GM18499 (cell line): ENCODE data around the gene MED14.
"Not testable (repeated sequence)": the region's sequence is repeated elsewhere in the genome, so short reads cannot be mapped to it uniquely, and the experiment has no call there.

Source experiments
- ATAC-seq: cut with Tn5 transposase; IDR thresholded peaks from one replicate; pipeline ENCODE4 v1.9.1; 2021; ENCODE audit warnings: moderate number of reproducible peaks; ENCODE audit not compliant: insufficient read depth, unreplicated experiment

Gene MED14

DNA sequence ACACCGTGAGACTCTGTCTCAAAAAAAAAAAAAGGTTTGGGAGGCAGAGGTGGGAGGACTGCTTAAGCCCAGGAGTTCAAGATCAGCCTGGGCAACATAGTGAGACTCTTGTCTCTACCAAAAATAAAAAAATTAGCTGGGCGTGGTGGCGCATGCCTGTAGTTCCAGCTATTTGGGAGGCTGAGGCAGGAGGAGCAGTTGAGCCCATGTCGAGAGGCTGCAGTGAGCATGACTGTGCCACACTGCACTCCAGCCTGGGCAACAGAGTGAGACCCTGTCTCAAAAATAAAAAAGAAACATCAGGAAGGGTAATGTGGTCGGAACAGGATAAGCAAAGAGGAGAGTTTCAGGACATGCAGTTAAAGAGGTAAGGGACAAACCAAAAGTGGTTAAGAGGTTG lies 2.8 kb downstream of the MED14 start:
- not testable (repeated sequence) for ATAC-seq

DNA sequence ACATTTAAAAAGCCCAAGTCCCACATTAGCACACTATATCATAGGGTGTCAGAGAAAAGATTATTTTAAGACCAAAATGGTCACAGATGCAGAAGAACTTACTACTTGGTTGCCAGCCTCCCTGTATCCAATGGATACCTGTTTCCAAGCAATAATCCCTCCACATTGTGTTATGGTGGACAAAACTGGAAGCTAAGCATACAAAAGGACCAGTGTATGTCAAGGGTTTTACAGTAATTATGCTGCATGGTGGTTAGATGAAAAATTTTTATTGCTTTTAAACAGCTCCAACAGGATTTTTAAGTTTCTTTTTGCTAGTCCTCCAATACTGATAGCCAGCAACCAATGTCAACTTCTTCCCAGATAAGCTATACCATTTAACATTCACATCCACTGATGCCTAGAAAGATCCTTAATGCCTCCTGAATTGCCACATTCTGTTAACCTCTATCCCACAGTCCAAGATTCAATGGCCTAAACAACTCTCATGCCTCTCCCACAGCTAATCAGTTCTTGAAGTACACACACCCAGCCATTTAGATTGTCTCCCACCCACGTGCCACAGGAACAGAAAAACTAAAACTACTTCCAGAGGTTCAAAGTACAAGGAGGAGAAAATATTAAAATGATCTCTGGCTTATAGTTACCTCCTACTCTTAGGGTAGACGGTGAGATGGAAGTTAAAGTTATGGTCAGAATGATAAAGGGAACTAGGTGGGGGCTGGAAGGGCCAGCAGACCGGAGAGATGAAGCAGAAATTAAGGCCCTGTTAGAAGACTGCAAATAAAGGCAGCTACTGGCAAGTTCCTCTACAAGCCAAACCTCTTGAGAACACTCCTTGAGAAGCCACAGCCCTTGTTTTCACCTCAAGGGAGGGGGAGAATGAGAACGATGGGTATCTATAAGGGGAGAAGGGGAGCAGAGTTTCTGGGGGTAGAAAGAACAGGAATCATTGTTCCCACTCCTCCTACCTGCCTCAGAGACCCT lies 5.5 kb downstream of the MED14 start:
- ATAC-seq = no peak

DNA sequence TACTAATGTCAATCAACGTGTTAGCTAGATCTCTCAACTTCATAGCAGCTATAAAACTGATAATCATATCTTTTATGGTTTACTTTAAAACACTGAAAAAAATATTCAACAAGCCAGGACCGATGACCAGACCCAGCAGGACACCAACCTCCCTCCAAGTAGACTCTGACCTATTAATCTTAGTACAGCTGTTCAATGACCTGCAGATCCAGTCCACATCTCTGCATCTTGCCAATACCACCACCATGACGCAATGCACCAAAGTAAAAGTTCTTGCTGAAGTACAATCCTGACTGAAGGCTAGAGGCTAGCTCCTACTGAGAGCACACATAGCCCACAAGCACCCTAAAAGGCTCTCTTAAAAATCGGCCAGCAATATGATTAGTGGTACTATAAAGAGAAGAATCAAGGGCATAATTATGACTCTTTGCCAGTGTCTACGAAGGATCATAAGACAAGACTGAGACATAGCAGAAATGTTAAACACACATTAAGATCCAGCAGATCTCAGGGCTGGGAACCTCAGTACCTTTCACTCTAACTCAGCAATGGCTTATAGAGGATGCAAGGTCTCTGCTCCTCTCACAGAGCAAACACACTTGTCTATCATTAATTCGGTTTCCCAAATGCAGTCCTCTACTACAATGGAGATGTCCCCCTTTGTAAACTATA lies 7.6 kb downstream of the MED14 start:
- ATAC-seq = no peak

DNA sequence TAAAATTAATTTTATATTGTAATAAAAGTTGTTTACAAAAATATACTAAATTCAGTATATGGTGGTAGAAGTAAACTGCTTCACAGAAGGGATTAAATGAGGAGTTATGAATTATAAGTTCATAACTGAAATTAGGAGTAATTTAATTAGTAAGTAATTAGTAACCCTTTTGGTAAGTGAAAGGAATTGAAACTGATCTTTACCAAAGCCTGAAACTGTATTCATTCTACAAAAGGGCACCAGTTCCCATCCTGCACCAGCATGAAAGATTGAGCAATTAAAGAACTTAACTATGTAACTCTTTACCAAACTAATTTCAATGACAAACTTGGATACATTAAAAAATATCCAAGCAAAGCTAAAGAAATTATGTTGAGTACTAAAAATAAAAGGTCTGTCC lies 8.2 kb downstream of the MED14 start:
- no peak for ATAC-seq

DNA sequence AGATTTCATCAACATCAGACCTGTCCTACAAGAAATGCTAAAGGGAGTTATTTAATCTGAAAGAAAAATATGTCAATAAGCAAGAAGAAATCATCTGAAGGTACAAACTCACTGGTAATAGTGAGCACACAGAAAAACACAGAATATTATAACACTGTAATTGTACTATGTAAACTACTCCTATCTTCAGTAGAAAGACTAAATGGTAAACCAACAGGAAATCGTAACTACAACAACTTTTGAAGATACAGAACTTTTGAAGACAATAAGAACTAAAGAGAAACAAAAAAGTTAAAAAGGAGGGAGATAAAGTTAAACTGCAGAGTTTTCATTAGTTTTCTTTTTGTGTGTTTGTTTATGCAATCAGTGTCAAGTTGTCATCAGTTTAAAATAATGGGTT lies 12.4 kb downstream of the MED14 start:
- no peak for ATAC-seq

DNA sequence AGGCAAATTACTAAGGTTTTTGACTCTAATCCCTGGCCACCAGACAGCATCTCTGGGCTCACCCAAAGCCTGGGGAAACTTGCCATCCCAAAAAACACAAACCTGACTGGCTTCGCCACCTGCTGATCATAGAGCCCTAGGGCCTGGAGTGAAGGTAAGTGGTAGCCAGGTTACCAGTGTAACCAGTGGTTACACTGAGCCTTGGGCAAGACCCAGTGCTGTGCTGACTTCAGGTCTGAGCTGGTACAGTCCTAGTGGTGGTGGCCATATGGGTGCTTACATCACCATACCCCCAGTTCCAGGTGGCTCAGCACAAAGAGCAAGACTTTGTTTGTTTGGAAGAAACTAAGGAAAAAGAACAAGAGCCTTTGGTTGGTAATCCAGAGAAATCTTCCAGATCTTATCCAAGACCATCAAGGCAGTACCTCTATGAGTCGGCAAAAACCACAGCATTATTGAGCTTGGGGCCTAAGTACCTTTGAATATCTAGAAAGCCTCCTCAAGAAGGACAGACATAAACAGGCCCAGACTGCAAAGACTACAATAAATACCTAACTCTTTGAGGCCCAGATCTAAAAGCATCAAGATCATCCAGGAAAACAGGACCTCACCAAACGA lies 13.7 kb downstream of the MED14 start:
- ATAC-seq = no peak

DNA sequence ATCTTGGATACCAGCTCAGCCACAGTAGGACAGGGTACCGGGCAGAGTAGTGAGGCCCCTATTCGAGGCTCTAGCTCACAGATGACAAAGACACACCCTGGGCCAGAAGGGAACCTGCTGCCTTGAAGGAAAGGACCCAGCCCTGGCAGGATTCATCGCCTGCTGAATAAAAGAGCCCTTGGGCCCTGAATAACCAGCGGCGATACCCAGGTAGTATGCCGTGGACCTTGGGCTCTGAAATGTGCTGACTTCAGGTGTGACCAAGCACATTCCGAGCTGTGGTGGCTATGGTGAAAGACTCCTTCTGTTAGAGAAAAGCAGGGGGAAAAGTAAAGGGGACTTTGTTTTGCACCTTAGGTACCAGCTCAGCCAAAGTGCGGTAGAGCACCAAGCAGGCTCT lies 14.6 kb downstream of the MED14 start:
- ATAC-seq = no peak

DNA sequence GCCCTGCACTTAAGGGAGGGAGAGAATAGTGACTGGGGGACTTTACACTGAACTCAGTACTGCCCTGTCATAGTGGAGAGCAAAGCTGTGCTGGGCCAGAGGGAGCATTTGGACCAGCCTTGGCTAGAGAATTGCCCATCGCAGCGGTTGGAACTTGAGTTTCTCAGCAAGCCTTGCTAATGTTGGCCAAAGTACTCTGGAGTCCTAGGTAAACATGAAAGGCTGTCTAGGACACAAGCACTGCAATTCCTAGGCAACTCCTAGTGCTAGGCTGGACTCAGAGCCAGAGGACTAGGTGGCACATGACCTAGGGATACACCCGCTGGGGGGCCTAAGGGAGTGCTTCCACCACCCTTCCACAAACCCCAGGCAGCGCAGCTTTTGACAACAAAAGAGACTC lies 15.0 kb downstream of the MED14 start:
- ATAC-seq = no peak

DNA sequence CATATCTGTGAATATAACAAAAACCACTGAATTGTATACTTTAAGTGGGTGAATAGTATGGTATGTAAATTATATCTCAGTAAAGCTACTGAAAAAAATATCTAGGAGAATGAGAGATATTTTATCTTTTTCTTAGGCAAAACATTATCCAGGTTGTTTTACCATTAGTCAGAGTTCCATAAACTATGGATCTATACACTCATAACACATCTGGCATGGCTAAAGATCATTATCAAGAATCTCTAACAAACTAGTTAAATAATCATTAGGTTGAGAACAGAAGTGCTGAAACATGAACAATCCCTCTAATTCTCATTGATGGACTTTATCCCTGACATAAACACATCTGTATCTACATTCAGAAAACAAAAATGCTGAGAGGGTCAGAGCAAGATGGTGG lies 15.6 kb downstream of the MED14 start:
- no peak for ATAC-seq

DNA sequence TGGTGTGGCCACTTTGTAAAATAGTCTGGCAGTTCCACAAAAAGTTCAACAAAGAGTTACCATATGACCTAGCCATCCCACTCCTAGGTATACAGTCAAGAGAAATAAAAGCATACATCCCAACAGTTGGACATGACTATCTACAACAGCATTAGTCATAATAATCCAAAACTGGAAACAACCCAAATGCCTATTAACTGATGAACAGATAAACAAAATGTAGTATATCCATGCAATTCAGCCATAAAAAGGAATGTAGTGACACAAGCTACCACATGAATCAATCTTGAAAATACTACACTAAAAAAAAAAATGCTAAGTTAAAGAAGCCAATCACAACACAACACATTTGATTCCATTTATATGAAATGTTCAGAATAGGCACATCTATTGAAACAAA lies 16.1 kb downstream of the MED14 start:
- no peak for ATAC-seq

DNA sequence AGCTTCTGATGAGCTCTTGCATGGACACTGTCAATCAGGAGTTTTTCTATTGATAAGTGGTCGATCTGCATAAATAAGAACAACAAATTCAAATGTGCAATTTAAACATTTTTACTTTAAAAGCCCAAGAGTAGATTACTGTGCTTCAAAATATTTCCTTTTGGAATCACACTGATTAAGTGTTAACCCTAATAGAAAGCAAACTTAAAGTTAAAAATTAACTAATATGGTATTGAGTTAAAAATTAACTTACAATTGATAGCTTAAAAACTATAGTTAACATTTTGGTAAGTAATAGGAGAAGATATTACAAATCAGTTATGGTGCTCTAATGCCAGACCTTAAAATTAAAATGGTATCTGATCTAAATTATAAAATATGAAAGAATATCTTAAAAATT lies 25.9 kb downstream of the MED14 start:
- no peak for ATAC-seq

DNA sequence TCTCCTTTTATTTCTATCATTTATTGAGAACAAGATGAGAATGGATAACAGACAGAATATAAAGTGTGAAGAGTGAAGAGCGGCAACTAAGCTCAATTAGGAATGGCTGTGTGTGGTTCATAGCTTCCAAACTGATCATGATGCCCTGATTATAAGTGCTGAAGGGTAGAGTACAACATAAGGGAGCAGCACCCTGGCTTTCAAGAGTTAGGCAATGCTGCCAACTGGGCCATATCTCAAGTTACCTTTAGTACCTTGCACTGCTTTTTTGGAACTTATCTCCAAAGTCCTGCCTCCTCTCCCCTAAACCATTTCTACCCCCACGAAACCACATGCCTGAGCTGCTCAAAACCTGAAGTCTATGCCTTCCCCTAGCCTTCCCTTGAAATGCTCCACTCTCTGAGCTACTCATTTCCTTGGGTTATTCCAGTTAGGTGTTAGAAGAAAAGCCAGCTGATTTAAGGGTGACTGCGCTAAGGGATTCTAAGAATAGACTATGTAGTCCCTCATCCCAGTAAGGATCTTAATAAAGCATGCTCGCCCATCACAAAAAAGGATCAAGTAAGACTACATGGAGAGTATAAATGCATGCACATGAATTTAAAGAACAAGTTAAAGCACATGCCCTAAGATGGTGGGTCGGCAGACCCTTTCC lies 29.6 kb downstream of the MED14 start:
- no peak for ATAC-seq

DNA sequence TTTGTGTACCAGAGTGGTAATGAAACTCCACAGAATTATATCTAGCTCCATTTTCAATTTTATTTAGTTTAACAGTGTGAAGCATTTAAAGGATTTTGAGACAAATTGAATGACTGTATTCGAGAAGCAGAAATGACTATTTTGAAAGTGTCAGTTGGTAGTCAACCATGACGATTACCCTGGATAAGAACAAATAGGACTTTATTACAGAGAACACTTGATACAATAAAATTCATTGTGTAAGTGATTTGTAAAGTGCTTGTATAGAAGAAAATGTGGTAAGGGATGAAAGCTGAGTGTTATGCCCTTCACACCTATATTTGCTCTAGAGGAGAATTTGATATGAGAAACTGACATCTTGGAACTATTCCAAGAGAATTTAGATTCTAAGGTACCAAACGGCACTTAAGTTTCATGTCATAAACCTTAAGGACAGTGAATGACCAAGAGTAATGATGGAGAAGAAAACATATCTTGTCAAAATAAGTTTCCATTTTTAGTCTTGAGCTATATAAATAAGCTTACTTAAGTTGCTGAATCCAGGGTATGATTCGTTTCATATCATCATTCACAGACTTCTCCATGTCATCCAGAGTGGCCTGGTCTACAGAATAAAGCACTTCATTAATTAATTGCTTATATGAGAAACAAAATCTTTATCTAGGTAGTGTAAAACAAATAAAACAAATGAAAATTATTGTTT lies 34.6 kb downstream of the MED14 start:
- ATAC-seq = no peak

DNA sequence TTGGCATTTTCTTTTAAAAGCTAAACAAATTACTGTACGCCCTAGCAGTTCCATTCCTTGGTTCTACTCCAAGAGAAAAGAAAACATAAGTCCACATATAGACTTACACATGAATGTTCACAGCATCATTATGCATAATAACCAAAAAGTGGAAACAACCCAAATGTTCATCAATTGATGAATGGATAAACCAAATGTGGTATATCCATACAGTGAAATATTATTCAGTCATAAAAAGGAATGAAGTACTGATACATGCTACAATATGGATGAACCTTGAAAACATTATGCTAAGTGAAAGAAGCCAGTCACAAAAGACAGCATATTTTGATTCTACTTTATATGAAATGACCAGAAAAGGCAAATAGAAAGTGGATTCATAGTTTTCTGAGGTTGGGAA lies 36.5 kb downstream of the MED14 start:
- no peak for ATAC-seq

DNA sequence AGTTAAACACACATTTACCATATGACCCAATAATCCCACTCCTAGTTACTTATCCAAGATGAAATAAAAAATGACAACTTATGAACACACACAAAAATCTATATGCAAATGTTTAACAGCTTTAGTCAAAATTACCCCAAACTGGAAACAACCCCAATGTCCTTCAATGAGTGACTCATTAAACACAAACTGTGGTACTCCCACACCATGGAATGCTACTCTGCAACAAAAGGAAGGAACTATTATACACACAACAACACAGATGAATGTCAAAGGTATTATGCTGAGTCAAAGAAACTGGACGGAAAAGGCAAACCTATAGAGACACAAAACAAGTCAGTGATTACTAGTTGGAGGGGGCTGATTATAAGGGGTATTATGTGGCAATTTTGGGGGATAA lies 40.5 kb downstream of the MED14 start:
- no peak for ATAC-seq

DNA sequence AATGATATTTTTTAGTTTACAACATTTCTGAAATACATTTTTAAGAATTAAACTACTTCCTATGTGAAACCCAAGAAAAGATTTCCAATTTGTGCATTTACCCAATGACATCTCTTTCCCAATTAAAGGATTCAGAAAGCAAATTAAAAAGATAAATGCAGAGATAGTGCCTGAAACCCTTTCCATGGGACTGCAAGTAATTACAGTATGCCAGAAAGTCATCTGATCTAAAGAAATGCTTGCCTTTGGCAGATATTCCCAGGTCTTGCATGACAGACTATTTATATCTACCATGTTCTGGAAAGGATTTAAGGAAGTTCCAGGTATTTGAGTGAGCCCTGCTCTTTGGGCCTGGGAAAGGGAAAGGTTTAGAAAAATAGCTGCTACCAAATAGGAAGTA lies 46.4 kb downstream of the MED14 start:
- ATAC-seq = no peak

DNA sequence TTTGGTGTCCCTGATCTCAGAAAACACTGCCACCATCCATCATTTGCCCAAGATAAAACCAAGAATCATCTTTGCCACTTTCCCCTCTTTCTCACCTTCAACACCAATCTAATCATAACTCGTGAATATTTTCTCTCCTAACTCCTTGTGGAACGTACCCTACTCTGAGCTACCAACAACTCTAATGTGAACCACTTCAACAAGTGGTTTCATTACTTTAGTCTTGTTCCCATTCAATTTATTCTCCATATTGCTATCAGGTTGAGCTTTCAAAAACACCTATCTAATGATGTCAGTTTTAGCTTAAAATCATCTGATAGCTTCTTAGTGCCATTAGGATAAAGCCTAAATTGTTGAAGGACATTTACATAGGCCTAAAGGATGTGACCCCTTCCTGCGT lies 48.2 kb downstream of the MED14 start:
- ATAC-seq = no peak

DNA sequence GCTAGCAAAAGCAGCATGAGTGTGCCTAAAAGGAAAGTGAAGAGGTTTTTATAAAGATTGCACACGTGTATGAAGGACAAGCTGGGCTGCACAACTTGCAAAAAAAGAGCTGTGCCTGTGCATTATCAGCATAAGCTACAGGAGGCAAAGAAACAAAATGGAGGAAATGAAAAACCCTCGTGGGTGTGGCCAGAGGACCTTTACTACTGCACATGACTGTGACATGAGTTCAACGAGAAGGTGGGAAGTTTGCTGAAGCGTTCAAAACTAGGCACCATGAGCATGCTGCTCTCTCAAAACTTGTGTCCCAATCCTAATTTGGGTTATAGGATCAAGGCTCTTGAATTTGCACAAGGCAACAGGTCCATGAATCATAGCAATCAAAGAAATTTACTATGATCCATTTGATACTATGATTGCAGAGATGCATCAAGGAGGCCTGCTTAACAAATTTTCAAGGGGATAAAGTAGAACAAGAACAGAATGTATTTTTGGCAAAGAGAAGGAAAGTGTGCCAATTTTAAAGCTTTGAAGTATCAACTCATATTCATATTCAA lies 49.9 kb downstream of the MED14 start:
- no peak for ATAC-seq

DNA sequence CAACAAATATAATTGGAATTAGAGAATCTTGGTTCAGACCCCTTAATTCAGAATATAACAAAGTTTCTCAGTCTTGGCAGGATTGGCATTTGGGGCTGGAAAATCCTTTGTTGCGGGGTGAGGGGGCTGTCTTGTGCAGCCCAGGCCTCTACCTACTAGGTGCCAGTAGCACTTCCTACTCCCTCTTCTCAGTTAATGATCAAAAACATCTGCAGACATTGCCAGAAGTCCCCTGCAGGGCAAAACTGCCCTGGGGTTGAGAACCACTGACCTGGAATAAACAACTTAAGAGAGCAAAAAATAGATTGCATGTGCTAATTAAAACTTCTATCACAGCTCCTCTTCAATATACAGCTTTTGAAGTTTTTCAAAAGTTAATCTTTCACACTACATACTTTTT lies 51.2 kb downstream of the MED14 start:
- ATAC-seq = no peak

DNA sequence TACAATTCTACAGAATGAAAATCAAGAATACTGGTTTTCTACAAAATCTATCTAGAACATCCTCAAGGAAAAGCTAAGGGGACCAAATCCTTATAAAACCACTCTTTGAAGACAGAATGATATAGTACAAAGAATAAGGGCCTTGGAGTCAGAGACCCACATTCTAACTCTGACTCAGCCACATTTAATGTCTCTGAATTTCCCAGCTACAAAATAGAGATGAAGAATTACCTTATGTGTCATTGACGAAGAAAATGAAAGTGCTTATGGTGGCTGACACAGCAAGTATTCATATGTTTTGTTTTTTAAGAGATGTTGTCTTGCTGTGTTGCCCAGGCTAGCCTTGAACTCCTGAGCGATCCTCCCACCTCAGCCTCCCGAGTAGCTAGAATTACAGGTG lies 52.1 kb downstream of the MED14 start:
- no peak for ATAC-seq
